Neural cell (in vitro differentiated cells): ENCODE measurements around the gene MGLL.

Source experiments
- EP300 ChIP-seq: fragments of 450-650 bp; conservative IDR thresholded peaks from 2 replicates; pipeline ENCODE4 v1.6.1; 2014; ENCODE audit warnings: antibody characterized with exemption, mild to moderate bottlenecking, moderate library complexity; ENCODE audit not compliant: poor library complexity, severe bottlenecking
- EZH2 ChIP-seq: fragments of 200-600, 300-800 bp; shearing (Covaris generic), sonication (generic); IDR thresholded peaks from 2 replicates; pipeline ENCODE4 v1.6.1; 2014; ENCODE audit warnings: antibody characterized with exemption, low read length, borderline replicate concordance, mild to moderate bottlenecking; ENCODE audit not compliant: insufficient read depth, poor library complexity, severe bottlenecking
- POLR2AphosphoS5 ChIP-seq: IDR thresholded peaks from 2 replicates; pipeline ENCODE4 v1.6.1; 2012
- RAD21 ChIP-seq: fragments of 450-650 bp; conservative IDR thresholded peaks from 2 replicates; pipeline ENCODE4 v1.6.1; 2014; ENCODE audit warnings: antibody characterized with exemption, mild to moderate bottlenecking, moderate library complexity
- TAF1 ChIP-seq: IDR thresholded peaks from 2 replicates; pipeline ENCODE4 v1.6.1; 2012; ENCODE audit warnings: low read depth
- TF ChIP-seq, protein P1 (sequence below): fragments of 450-650 bp; IDR thresholded peaks from 2 replicates; pipeline ENCODE4 v1.5.1; 2014; ENCODE audit warnings: antibody characterized with exemption, mild to moderate bottlenecking, moderate library complexity; ENCODE audit not compliant: poor library complexity, severe bottlenecking

GRCh38 chr3:127763337-127763736 lies 59.0 kb downstream of the MGLL start:
- TF ChIP-seq, protein P1, sequence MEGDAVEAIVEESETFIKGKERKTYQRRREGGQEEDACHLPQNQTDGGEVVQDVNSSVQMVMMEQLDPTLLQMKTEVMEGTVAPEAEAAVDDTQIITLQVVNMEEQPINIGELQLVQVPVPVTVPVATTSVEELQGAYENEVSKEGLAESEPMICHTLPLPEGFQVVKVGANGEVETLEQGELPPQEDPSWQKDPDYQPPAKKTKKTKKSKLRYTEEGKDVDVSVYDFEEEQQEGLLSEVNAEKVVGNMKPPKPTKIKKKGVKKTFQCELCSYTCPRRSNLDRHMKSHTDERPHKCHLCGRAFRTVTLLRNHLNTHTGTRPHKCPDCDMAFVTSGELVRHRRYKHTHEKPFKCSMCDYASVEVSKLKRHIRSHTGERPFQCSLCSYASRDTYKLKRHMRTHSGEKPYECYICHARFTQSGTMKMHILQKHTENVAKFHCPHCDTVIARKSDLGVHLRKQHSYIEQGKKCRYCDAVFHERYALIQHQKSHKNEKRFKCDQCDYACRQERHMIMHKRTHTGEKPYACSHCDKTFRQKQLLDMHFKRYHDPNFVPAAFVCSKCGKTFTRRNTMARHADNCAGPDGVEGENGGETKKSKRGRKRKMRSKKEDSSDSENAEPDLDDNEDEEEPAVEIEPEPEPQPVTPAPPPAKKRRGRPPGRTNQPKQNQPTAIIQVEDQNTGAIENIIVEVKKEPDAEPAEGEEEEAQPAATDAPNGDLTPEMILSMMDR, result no peak
- TF ChIP-seq TAF1 (no peak), POLR2AphosphoS5 (no peak), RAD21 (no peak), EP300 (no peak), EZH2 (no peak)
